ENCODE measurements around the gene LMCD1.

Gene LMCD1

GRCh38 chr3:8500319-8500988 lies 1.2 kb upstream of the LMCD1 start:
- Histone ChIP-seq H3K4me3 (replicated peaks; ENCODE audit: low read depth, low read length) (no peak overlapping the region), H3K27me3 (replicated peaks; ENCODE audit: control insufficient read depth, insufficient read depth, low read length) (no peaks in the 10 kb centered on the region), H3K36me3 (ENCODE audit: control insufficient read depth, insufficient read depth, low read length) (no peaks in the 10 kb centered on the region)
- no peak for DNase-seq (ENCODE audit: extremely low read depth, insufficient read length)
- no peak for TF ChIP-seq CTCF (IDR thresholded peaks at IDR 0.05; ENCODE audit: insufficient read depth, low read length, poor library complexity, severe bottlenecking)

- Histone ChIP-seq H3K27me3 (replicated peaks; ENCODE audit: control insufficient read depth, insufficient read depth, low read length) (no peaks in the 10 kb centered on the region), H3K4me3 (replicated peaks; ENCODE audit: low read depth, low read length) (peak overlapping the region; percentile 70), H3K36me3 (ENCODE audit: control insufficient read depth, insufficient read depth, low read length) (no peaks in the 10 kb centered on the region)
- peak; percentile 16 for DNase-seq (ENCODE audit: extremely low read depth, insufficient read length)
- TF ChIP-seq CTCF (IDR thresholded peaks at IDR 0.05; ENCODE audit: insufficient read depth, low read length, poor library complexity, severe bottlenecking): no peak
Observed at GRCh38 chr3:8500989-8501370, 643 bp upstream of the LMCD1 start.

GRCh38 chr3:8503461-8503860 lies 1.8 kb downstream of the LMCD1 start:
- Histone ChIP-seq H3K36me3 (ENCODE audit: control insufficient read depth, insufficient read depth, low read length) (no peaks in the 10 kb centered on the region), H3K27me3 (replicated peaks; ENCODE audit: control insufficient read depth, insufficient read depth, low read length) (no peaks in the 10 kb centered on the region), H3K4me3 (replicated peaks; ENCODE audit: low read depth, low read length) (no peak overlapping the region; the same call in 1 of the 2 replicates)
- no peak for TF ChIP-seq CTCF (IDR thresholded peaks at IDR 0.05; ENCODE audit: insufficient read depth, low read length, poor library complexity, severe bottlenecking)
- DNase-seq (ENCODE audit: extremely low read depth, insufficient read length): no peak

- H3K27me3 ChIP-seq (replicated peaks; ENCODE audit: control insufficient read depth, insufficient read depth, low read length): no peaks in the 10 kb centered on the region
- peak; percentile 56 for DNase-seq (ENCODE audit: extremely low read depth, insufficient read length)
- H3K4me3 ChIP-seq (replicated peaks; ENCODE audit: low read depth, low read length): peak overlapping the region; percentile 5; the same call in 1 of the 2 replicates
- no peaks in the 10 kb centered on the region for H3K36me3 ChIP-seq (ENCODE audit: control insufficient read depth, insufficient read depth, low read length)
- peak; percentile 18 for TF ChIP-seq CTCF (IDR thresholded peaks at IDR 0.05; ENCODE audit: insufficient read depth, low read length, poor library complexity, severe bottlenecking)
Observed at GRCh38 chr3:8503871-8504610, 2.4 kb downstream of the LMCD1 start.

GRCh38 chr3:8504611-8504973 lies 3.0 kb downstream of the LMCD1 start:
- TF ChIP-seq CTCF (IDR thresholded peaks at IDR 0.05; ENCODE audit: insufficient read depth, low read length, poor library complexity, severe bottlenecking): no peak
- Histone ChIP-seq H3K27me3 (replicated peaks; ENCODE audit: control insufficient read depth, insufficient read depth, low read length) (no peaks in the 10 kb centered on the region), H3K4me3 (replicated peaks; ENCODE audit: low read depth, low read length) (no peak overlapping the region; the same call in 1 of the 2 replicates), H3K36me3 (ENCODE audit: control insufficient read depth, insufficient read depth, low read length) (no peaks in the 10 kb centered on the region)
- no peak for DNase-seq (ENCODE audit: extremely low read depth, insufficient read length)
